ENCODE data around the gene TAF6. TPM values are rescaled to one million over a fixed set of nuclear protein-coding genes. Genes with fewer than 3 reads are reported as not detected.
A peak's percentile ranks its signal among the peaks of the same experiment; 100 is the strongest.

The TAF6 gene
- total RNA-seq, 1 experiment from 2014 or later = 50.5 TPM

DNA sequence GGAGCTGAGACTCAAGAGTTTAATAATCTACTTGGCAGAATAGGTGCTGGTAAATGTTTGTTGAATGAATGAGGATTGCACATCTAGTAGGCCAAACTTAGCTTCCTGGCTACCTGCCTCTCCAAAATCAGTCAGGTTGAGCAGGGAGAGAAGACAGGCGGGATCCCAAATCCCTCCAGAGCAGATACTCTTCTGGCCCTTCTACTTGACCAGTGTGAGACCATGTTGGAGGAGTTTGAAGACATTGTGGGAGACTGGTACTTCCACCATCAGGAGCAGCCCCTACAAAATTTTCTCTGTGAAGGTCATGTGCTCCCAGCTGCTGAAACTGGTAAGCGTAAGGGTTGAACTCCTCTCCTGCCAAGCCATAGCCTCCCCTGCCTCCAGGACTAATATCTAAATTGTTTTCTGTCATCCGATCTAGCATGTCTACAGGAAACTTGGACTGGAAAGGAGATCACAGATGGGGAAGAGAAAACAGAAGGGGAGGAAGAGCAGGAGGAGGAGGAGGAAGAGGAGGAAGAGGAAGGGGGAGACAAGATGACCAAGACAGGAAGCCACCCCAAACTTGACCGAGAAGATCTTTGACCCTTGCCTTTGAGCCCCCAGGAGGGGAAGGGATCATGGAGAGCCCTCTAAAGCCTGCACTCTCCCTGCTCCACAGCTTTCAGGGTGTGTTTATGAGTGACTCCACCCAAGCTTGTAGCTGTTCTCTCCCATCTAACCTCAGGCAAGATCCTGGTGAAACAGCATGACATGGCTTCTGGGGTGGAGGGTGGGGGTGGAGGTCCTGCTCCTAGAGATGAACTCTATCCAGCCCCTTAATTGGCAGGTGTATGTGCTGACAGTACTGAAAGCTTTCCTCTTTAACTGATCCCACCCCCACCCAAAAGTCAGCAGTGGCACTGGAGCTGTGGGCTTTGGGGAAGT lies 5.4 kb upstream of the TAF6 start:
- peaks cover 35% of the 10 kb centered on the region for H3K36me3 Mint-ChIP-seq (ENCODE audit: insufficient read depth, unreplicated experiment)
- no peaks in the 10 kb centered on the region for H3K27me3 Mint-ChIP-seq (ENCODE audit: unreplicated experiment)
- peaks cover 8% of the 10 kb centered on the region for H3K4me1 Mint-ChIP-seq (ENCODE audit: low read depth, unreplicated experiment)
- no TSS peak for BruUV-seq (replicated peaks)
- CTCF ChIA-PET = no interaction called here
- intact Hi-C loops (cut with micrococcal nuclease; ENCODE audit: unreplicated experiment) = no loop called here
- no peak overlapping the region for H3K4me3 Mint-ChIP-seq (ENCODE audit: low read depth, unreplicated experiment)
- H3K9me3 Mint-ChIP-seq (ENCODE audit: low read depth, unreplicated experiment) = no peaks in the 10 kb centered on the region
- DNase-seq = no peak
- no peak overlapping the region for H3K27ac Mint-ChIP-seq (ENCODE audit: unreplicated experiment)
- TF ChIP-seq, protein P1, sequence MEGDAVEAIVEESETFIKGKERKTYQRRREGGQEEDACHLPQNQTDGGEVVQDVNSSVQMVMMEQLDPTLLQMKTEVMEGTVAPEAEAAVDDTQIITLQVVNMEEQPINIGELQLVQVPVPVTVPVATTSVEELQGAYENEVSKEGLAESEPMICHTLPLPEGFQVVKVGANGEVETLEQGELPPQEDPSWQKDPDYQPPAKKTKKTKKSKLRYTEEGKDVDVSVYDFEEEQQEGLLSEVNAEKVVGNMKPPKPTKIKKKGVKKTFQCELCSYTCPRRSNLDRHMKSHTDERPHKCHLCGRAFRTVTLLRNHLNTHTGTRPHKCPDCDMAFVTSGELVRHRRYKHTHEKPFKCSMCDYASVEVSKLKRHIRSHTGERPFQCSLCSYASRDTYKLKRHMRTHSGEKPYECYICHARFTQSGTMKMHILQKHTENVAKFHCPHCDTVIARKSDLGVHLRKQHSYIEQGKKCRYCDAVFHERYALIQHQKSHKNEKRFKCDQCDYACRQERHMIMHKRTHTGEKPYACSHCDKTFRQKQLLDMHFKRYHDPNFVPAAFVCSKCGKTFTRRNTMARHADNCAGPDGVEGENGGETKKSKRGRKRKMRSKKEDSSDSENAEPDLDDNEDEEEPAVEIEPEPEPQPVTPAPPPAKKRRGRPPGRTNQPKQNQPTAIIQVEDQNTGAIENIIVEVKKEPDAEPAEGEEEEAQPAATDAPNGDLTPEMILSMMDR (IDR thresholded peaks at IDR 0.05; ENCODE audit: unreplicated experiment) = no peak

DNA sequence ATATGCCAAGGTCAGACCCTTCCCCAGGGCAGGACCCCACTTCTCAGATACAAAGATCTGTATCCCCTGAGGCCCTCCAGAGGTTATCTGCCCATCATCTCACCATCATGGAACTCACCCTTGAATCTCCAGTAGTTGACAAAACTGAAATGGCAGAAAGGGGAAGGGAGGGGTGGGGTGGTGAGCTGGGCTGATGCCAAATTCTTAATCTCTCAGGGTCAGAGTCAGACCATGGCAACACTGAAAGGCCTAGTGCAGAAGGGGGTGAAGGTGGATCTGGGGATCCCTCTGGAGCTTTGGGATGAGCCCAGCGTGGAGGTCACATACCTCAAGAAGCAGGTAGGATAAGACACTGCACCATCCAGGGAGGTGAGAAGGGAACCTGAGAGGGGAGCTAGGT lies 3.4 kb upstream of the TAF6 start:
- H3K4me3 Mint-ChIP-seq (ENCODE audit: low read depth, unreplicated experiment) = no peak overlapping the region
- H3K9me3 Mint-ChIP-seq (ENCODE audit: low read depth, unreplicated experiment) = no peaks in the 10 kb centered on the region
- TF ChIP-seq, protein P1 (IDR thresholded peaks at IDR 0.05; ENCODE audit: unreplicated experiment) = no peak
- H3K36me3 Mint-ChIP-seq (ENCODE audit: insufficient read depth, unreplicated experiment) = peaks cover 43% of the 10 kb centered on the region
- CTCF ChIA-PET = no interaction called here
- no peak overlapping the region for H3K27ac Mint-ChIP-seq (ENCODE audit: unreplicated experiment)
- H3K27me3 Mint-ChIP-seq (ENCODE audit: unreplicated experiment) = no peaks in the 10 kb centered on the region
- BruUV-seq (replicated peaks) = no TSS peak
- intact Hi-C loops (cut with micrococcal nuclease; ENCODE audit: unreplicated experiment) = no loop called here
- peaks cover 8% of the 10 kb centered on the region for H3K4me1 Mint-ChIP-seq (ENCODE audit: low read depth, unreplicated experiment)
- no peak for DNase-seq

DNA sequence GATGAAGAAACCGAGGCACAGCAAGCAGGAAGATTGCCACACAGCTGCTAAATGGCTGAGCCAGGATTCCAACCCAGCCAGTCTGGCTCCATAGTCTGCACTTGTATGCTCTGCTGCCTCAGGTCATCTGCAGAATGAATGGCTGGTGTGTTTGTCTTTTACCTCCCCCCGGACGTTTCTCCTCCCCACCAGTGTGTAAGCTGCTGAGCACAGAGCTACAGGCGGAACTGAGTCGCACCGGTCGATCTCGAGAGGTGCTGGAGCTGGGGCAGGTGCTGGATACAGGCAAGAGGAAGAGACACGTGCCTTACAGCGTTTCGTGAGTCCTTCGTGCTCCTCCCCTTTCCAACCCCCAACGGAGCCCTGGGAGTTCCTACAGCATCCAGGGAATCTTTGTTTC lies 2.9 kb upstream of the TAF6 start:
- peaks cover 38% of the 10 kb centered on the region for H3K36me3 Mint-ChIP-seq (ENCODE audit: insufficient read depth, unreplicated experiment)
- H3K27ac Mint-ChIP-seq (ENCODE audit: unreplicated experiment) = no peak overlapping the region
- intact Hi-C loops (cut with micrococcal nuclease; ENCODE audit: unreplicated experiment) = no loop called here
- H3K4me1 Mint-ChIP-seq (ENCODE audit: low read depth, unreplicated experiment) = peaks cover 8% of the 10 kb centered on the region
- DNase-seq = no peak
- CTCF ChIA-PET = no interaction called here
- no peak overlapping the region for H3K4me3 Mint-ChIP-seq (ENCODE audit: low read depth, unreplicated experiment)
- no peaks in the 10 kb centered on the region for H3K27me3 Mint-ChIP-seq (ENCODE audit: unreplicated experiment)
- no TSS peak for BruUV-seq (replicated peaks)
- TF ChIP-seq, protein P1 (IDR thresholded peaks at IDR 0.05; ENCODE audit: unreplicated experiment) = no peak
- no peaks in the 10 kb centered on the region for H3K9me3 Mint-ChIP-seq (ENCODE audit: low read depth, unreplicated experiment)

DNA sequence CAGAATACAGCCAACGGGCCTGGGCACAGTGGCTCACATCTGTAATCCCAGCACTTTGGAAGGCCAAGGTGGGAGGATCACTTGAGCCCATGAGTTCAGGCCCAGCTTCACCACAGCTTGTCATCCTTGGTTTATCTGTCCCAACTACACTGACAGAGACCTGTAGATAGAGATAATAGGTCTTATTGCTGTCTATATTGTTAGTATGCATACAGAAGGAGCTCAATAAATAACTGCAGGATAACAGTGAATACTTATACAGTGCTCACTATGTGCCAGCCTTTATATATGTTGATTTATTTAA lies 1.5 kb upstream of the TAF6 start:
- no peak overlapping the region for H3K27ac Mint-ChIP-seq (ENCODE audit: unreplicated experiment)
- H3K9me3 Mint-ChIP-seq (ENCODE audit: low read depth, unreplicated experiment) = no peaks in the 10 kb centered on the region
- H3K36me3 Mint-ChIP-seq (ENCODE audit: insufficient read depth, unreplicated experiment) = peaks cover 24% of the 10 kb centered on the region
- TF ChIP-seq, protein P1 (IDR thresholded peaks at IDR 0.05; ENCODE audit: unreplicated experiment) = no peak
- no TSS peak for BruUV-seq (replicated peaks)
- no peaks in the 10 kb centered on the region for H3K27me3 Mint-ChIP-seq (ENCODE audit: unreplicated experiment)
- DNase-seq = no peak
- peaks cover 8% of the 10 kb centered on the region for H3K4me1 Mint-ChIP-seq (ENCODE audit: low read depth, unreplicated experiment)
- CTCF ChIA-PET = no interaction called here
- H3K4me3 Mint-ChIP-seq (ENCODE audit: low read depth, unreplicated experiment) = peak overlapping the region; percentile 96
- intact Hi-C loops (cut with micrococcal nuclease; ENCODE audit: unreplicated experiment) = no loop called here
